ENCODE data around the gene EXOSC5. TPM values are rescaled to one million over a fixed set of nuclear protein-coding genes. Genes with fewer than 3 reads are reported as not detected.

Gene EXOSC5
- total RNA-seq, 1 experiment from 2014 or later: 58.7 TPM

DNA sequence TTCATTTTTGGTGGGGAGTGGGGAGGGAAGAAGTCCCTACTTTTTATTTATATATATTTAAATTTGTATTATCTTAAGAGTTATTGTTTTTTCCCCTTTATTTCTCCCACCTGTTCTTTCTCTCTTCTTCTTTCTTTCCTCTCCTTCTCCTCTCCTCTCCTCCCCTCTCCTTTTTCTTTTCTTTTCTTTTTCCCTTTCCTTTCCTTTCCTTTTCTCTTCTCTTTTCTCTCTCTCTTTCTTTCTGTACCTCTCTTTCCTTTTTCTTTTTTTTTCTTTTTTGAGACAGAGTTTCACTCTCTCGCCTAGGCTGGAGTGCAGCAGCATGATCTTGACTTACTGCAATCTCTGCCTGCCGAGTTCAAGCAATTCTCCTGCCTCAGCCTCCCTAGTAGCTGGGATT, 2.4 kb upstream of the EXOSC5 start:
- H3K18ac ChIP-seq (ENCODE audit: insufficient read length, low read depth, low read length): no peak overlapping the region
- DNase-seq: no peak
- H2BK20ac ChIP-seq (ENCODE audit: low read depth, low read length, poor library complexity, severe bottlenecking): no peak overlapping the region
- no peaks in the 10 kb centered on the region for H3K4me1 ChIP-seq (ENCODE audit: insufficient read depth, low read length)
- no peak overlapping the region for H4K8ac ChIP-seq (replicated peaks; ENCODE audit: insufficient read length, low read depth, low read length)
- peaks cover 0 to 12% (median 0%) of the 10 kb centered on the region in 3 experiments; a peak in 4 of 7 replicates for H3K36me3 Mint-ChIP-seq (ENCODE audit: insufficient read depth in 1 of 3, low read depth in 3 of 3)
- H3K79me1 ChIP-seq (ENCODE audit: insufficient read depth, low read depth, low read length, poor library complexity, severe bottlenecking): peaks cover 6% of the 10 kb centered on the region
- no peak overlapping the region for H2AK5ac ChIP-seq (ENCODE audit: insufficient read length, low read length)
- peak overlapping the region in 2 of 3 experiments; percentile 44 to 76; a peak in 1 of 7 replicates for H3K27ac Mint-ChIP-seq
- no peak overlapping the region for H4K91ac ChIP-seq (ENCODE audit: insufficient read length, low read depth, low read length)
- no peak overlapping the region for H3K56ac ChIP-seq (ENCODE audit: insufficient read length, low read depth, low read length)
- WGBS (ENCODE audit: extremely low coverage, insufficient read length, low lambda C conversion rate): no CpG with 5 or more reads among the region's 2 CpGs
- H3K4me2 ChIP-seq (ENCODE audit: insufficient read depth, insufficient read length, low read length): no peak overlapping the region
- no peak overlapping the region for H3K23ac ChIP-seq (ENCODE audit: insufficient read length, low read depth, low read length)
- no peak overlapping the region for H3K14ac ChIP-seq (ENCODE audit: insufficient read depth, low read length)
- H3T11ph ChIP-seq (ENCODE audit: low read length): no peak overlapping the region
- no peak overlapping the region for H4K5ac ChIP-seq (ENCODE audit: insufficient read length, low read depth, low read length)
- H3K27me3 Mint-ChIP-seq (ENCODE audit: low read depth): no peaks in the 10 kb centered on the region; the same call in 1 of the 2 replicates
- H3K79me2 ChIP-seq (ENCODE audit: insufficient read depth, low read length): no peaks in the 10 kb centered on the region
- H3K27ac ChIP-seq (ENCODE audit: insufficient read length, low read depth, low read length): no peak overlapping the region
- H3K9ac ChIP-seq (ENCODE audit: extremely low read depth, insufficient read length, low read length): no peak overlapping the region
- TF ChIP-seq, protein P1, sequence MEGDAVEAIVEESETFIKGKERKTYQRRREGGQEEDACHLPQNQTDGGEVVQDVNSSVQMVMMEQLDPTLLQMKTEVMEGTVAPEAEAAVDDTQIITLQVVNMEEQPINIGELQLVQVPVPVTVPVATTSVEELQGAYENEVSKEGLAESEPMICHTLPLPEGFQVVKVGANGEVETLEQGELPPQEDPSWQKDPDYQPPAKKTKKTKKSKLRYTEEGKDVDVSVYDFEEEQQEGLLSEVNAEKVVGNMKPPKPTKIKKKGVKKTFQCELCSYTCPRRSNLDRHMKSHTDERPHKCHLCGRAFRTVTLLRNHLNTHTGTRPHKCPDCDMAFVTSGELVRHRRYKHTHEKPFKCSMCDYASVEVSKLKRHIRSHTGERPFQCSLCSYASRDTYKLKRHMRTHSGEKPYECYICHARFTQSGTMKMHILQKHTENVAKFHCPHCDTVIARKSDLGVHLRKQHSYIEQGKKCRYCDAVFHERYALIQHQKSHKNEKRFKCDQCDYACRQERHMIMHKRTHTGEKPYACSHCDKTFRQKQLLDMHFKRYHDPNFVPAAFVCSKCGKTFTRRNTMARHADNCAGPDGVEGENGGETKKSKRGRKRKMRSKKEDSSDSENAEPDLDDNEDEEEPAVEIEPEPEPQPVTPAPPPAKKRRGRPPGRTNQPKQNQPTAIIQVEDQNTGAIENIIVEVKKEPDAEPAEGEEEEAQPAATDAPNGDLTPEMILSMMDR (conservative IDR thresholded peaks at IDR 0.05): no peak
- no peak overlapping the region for H2BK120ac ChIP-seq (ENCODE audit: low read depth, low read length, poor library complexity, severe bottlenecking)
- no peaks in the 10 kb centered on the region for H3K27me3 ChIP-seq (ENCODE audit: insufficient read depth, low read length)
- H3K4me1 Mint-ChIP-seq: peaks cover 21 to 24% of the 10 kb centered on the region in 2 experiments
- H4K20me1 ChIP-seq (ENCODE audit: control insufficient read depth, insufficient read depth, insufficient read length): no peaks in the 10 kb centered on the region
- no peak overlapping the region for H2BK15ac ChIP-seq (ENCODE audit: low read depth, low read length)
- H2BK12ac ChIP-seq (ENCODE audit: insufficient read length, low read depth, low read length): no peak overlapping the region
- peaks cover 9% of the 10 kb centered on the region for H3K23me2 ChIP-seq (ENCODE audit: insufficient read length, low read depth, low read length, poor library complexity, severe bottlenecking)
- no peak overlapping the region for H3K4ac ChIP-seq (ENCODE audit: low read depth, low read length)
- peak overlapping the region; percentile 61 to 99; a peak in 3 of 5 replicates for H3K4me3 Mint-ChIP-seq
- no peaks in the 10 kb centered on the region; a peak in 1 of 5 replicates for H3K9me3 Mint-ChIP-seq
- no peak overlapping the region for H2BK5ac ChIP-seq (ENCODE audit: insufficient read length, low read length)
- no peak overlapping the region for H2AFZ ChIP-seq (ENCODE audit: low read length)
- H3K9me3 ChIP-seq (ENCODE audit: control insufficient read depth, low read depth, low read length): no peaks in the 10 kb centered on the region
